Measurements from ENCODE around the gene SKAP2. TPM values are rescaled to one million over a fixed set of nuclear protein-coding genes. Genes with fewer than 3 reads are reported as not detected.

SKAP2 gene
- total and polyA plus RNA-seq, 7 donors = 3.2 to 19.4 (median 8.3) TPM

- Histone ChIP-seq H3K9me3 (no peaks in the 10 kb centered on the region), H3K36me3 (ENCODE audit: insufficient read depth in 1 of 2, low read depth in 1 of 2) (no peaks in the 10 kb centered on the region), H3K4me3 (no peak overlapping the region), H3K27me3 (ENCODE audit: insufficient read depth in 3 of 3, low read length in 2 of 3) (peaks cover 5 to 11% (median 10%) of the 10 kb centered on the region in 3 donors), H3K4me1 (peaks cover 5% of the 10 kb centered on the region), H3K27ac (peak overlapping the region; percentile 10)
- 21 to 24% (median 22%) methylated on average over 4 of the region's 4 CpGs for WGBS, 3 donors
- TF ChIP-seq CTCF (IDR thresholded peaks at IDR 0.05) = peak; percentile 62
- intact Hi-C loops (cut with DNase I) = loop anchor here in 1 of 2 donors (2.0 to 10.0 kb wide), 2 partner anchors 307 to 479 kb away; no protein-coding TSS in a partner anchor
- ATAC-seq = peak; percentile 51 to 85 (median 68)
- no peak for DNase-seq
These were observed 10.5 kb downstream of the SKAP2 start for GRCh38 chr7:26853788-26854393.

GRCh38 chr7:26850193-26850651 lies 14.2 kb downstream of the SKAP2 start:
- intact Hi-C loops (cut with DNase I) = loop anchor here in 1 of 2 donors (10.0 kb wide), 1 partner anchor 475 kb away; no protein-coding TSS in a partner anchor

GRCh38 chr7:26843705-26844104 lies 20.7 kb downstream of the SKAP2 start:
- H3K27ac ChIP-seq = no peak overlapping the region
- ATAC-seq (no peak), DNase-seq (no peak)
- WGBS, 3 donors = 72 to 78% (median 76%) methylated on average over 4 of the region's 4 CpGs
- H3K4me3 ChIP-seq = no peak overlapping the region
- intact Hi-C loops (cut with DNase I) = loop anchor here in 1 of 2 donors (10.0 kb wide), 1 partner anchor 969 kb away; no protein-coding TSS in a partner anchor
- peaks cover 0 to 7% of the 10 kb centered on the region in 2 donors for H3K36me3 ChIP-seq (ENCODE audit: insufficient read depth in 1 of 2, low read depth in 1 of 2)
- no peak for TF ChIP-seq CTCF (IDR thresholded peaks at IDR 0.05)
- no peaks in the 10 kb centered on the region for H3K9me3 ChIP-seq
- no peaks in the 10 kb centered on the region for H3K4me1 ChIP-seq
- H3K27me3 ChIP-seq (ENCODE audit: insufficient read depth in 3 of 3, low read length in 2 of 3) = no peaks in the 10 kb centered on the region

More at GRCh38 chr7:26850193-26850651, 14.2 kb downstream of the SKAP2 start:
- Histone ChIP-seq H3K27ac (no peak overlapping the region), H3K27me3 (ENCODE audit: insufficient read depth in 3 of 3, low read length in 2 of 3) (peaks cover 0 to 7% (median 3%) of the 10 kb centered on the region in 3 donors), H3K36me3 (ENCODE audit: insufficient read depth in 1 of 2, low read depth in 1 of 2) (no peaks in the 10 kb centered on the region), H3K4me1 (peaks cover 5% of the 10 kb centered on the region), H3K9me3 (no peaks in the 10 kb centered on the region), H3K4me3 (no peak overlapping the region)
- DNase-seq (no peak), ATAC-seq (no peak)
- WGBS, 3 donors = 90 to 92% (median 91%) methylated on average over 8 of the region's 8 CpGs
- TF ChIP-seq CTCF (IDR thresholded peaks at IDR 0.05) = no peak

- WGBS, 3 donors = 60 to 73% (median 67%) methylated on average over 2 of the region's 2 CpGs
- Histone ChIP-seq H3K9me3 (no peaks in the 10 kb centered on the region), H3K27me3 (ENCODE audit: insufficient read depth in 3 of 3, low read length in 2 of 3) (no peaks in the 10 kb centered on the region), H3K4me3 (no peak overlapping the region), H3K4me1 (no peaks in the 10 kb centered on the region), H3K36me3 (ENCODE audit: insufficient read depth in 1 of 2, low read depth in 1 of 2) (peaks cover 0 to 7% of the 10 kb centered on the region in 2 donors), H3K27ac (no peak overlapping the region)
- DNase-seq (no peak), ATAC-seq (no peak)
- TF ChIP-seq CTCF (IDR thresholded peaks at IDR 0.05) = no peak
- intact Hi-C loops (cut with DNase I) = loop anchor here in 1 of 2 donors (10.0 kb wide), 1 partner anchor 968 kb away; no protein-coding TSS in a partner anchor
These were observed 21.5 kb downstream of the SKAP2 start for GRCh38 chr7:26842897-26843296.
